HL-60 (cell line): ENCODE measurements around the gene LONP2.

Experiments used
- DNase-seq, 2 experiments: peaks; one replicate each; pipeline ENCODE4 v3.0.0-alpha.2; 2010 to 2020; ENCODE audit warnings: low read depth in 1 of 2, low spot score in 1 of 2
- H3K27ac ChIP-seq: fragments of 250-450 bp; sonication (Bioruptor Pico); replicated peaks from 2 replicates; pipeline ENCODE4 v1.5.1; 2020; ENCODE audit warnings: mild to moderate bottlenecking, moderate library complexity
- H3K27me3 ChIP-seq: fragments of 250-450 bp; sonication (Bioruptor Pico); 2 replicates; pipeline ENCODE4 v1.5.1; 2021; ENCODE audit warnings: mild to moderate bottlenecking, moderate library complexity; ENCODE audit not compliant: insufficient read depth, poor library complexity, severe bottlenecking
- H3K4me3 ChIP-seq: replicated peaks from 2 replicates; pipeline ENCODE4 v1.5.1; 2011; ENCODE audit warnings: mild to moderate bottlenecking, control low read depth, low read length; ENCODE audit not compliant: insufficient read depth
- GABPA ChIP-seq: IDR thresholded peaks from 2 replicates; pipeline ENCODE4 v1.6.1; 2012; ENCODE audit warnings: low read depth
- POLR2AphosphoS5 ChIP-seq: IDR thresholded peaks from 2 replicates; pipeline ENCODE4 v1.6.1; 2012; ENCODE audit warnings: low read depth
- REST ChIP-seq: IDR thresholded peaks from 2 replicates; pipeline ENCODE4 v1.6.1; 2012; ENCODE audit warnings: low read depth; ENCODE audit not compliant: insufficient replicate concordance
- SPI1 ChIP-seq: IDR thresholded peaks from 2 replicates; pipeline ENCODE4 v1.6.1; 2012; ENCODE audit warnings: low read depth, mild to moderate bottlenecking, borderline replicate concordance
- TF ChIP-seq, protein P1 (sequence below): IDR thresholded peaks from one replicate; pipeline ENCODE4 v1.5.1; 2011; ENCODE audit warnings: low read length, control low read depth, inconsistent platforms; ENCODE audit not compliant: insufficient read depth

The LONP2 gene

DNA sequence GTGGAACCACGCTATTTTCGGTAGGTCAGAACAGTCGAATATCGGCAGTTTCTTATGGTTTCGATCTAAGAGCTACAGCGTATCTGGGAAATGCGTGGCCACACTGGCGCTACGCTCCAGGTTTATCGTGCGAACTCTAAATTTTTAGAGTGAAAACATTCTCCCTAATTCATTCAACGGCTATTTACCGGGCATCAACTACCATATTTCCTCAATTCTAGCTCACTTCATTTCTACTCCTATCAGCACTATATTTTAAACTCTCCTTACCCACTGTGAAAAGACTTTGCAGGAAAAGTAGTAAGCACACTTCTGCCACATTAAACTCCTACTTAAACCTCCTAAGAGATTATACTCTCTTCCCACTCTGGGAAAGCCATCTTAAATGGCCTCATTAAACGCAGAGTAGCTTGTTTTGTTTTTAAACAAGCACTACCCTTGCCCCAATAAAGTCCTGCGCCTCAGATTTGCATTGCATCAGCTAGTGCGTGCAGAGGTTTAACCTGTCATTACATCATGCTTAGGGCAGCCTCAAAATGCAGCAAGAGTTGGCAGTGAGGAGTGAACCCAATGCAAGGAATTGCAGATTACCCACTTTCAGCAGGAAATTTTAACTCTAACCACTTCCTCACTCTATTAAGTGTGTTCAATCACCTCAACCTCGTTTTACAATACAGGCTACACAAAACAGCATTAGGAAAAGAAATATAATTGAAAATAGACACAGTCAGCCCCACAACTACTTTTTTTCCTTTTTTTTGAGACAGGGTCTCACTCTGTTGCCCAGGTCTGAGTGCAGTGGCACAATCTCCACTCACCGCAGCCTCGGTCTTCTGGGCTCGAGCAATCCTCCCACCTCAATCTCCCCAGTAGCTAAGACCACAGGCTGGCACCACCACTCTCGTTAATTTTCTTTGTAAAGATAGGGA lies 122.3 kb downstream of the LONP2 start:
- no peaks in the 10 kb centered on the region for H3K27me3 ChIP-seq
- DNase-seq, result peak; percentile 91 to 93
- TF ChIP-seq REST (no peak), SPI1 (peak; percentile 84), POLR2AphosphoS5 (peak; percentile 77), GABPA (no peak)
- TF ChIP-seq, protein P1, sequence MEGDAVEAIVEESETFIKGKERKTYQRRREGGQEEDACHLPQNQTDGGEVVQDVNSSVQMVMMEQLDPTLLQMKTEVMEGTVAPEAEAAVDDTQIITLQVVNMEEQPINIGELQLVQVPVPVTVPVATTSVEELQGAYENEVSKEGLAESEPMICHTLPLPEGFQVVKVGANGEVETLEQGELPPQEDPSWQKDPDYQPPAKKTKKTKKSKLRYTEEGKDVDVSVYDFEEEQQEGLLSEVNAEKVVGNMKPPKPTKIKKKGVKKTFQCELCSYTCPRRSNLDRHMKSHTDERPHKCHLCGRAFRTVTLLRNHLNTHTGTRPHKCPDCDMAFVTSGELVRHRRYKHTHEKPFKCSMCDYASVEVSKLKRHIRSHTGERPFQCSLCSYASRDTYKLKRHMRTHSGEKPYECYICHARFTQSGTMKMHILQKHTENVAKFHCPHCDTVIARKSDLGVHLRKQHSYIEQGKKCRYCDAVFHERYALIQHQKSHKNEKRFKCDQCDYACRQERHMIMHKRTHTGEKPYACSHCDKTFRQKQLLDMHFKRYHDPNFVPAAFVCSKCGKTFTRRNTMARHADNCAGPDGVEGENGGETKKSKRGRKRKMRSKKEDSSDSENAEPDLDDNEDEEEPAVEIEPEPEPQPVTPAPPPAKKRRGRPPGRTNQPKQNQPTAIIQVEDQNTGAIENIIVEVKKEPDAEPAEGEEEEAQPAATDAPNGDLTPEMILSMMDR, result no peak
- H3K4me3 ChIP-seq, result peak overlapping the region; percentile 63
- peak overlapping the region; percentile 68 for H3K27ac ChIP-seq

- DNase-seq, result no peak
- Histone ChIP-seq H3K27ac (no peak overlapping the region; the same call in 1 of the 2 replicates), H3K27me3 (no peaks in the 10 kb centered on the region), H3K4me3 (no peak overlapping the region)
- TF ChIP-seq REST, result no peak
- no peak for TF ChIP-seq GABPA
- TF ChIP-seq, protein P1, result no peak
- no peak for TF ChIP-seq POLR2AphosphoS5
- no peak for TF ChIP-seq SPI1
Measured at GRCh38 chr16:48367441-48368049, 123.4 kb downstream of the LONP2 start.

GRCh38 chr16:48369765-48370164 lies 125.7 kb downstream of the LONP2 start:
- no peak overlapping the region for H3K27ac ChIP-seq
- TF ChIP-seq GABPA (no peak), POLR2AphosphoS5 (no peak), REST (no peak)
- no peaks in the 10 kb centered on the region for H3K27me3 ChIP-seq
- H3K4me3 ChIP-seq, result no peak overlapping the region
- no peak for DNase-seq
